GM15510 (cell line): ENCODE results near the gene ARHGDIB.

Source experiments
- POLR2A ChIP-seq: IDR thresholded peaks from 3 replicates; pipeline ENCODE4 v1.6.1; 2011; ENCODE audit warnings: borderline replicate concordance; ENCODE audit not compliant: insufficient read length; ENCODE audit errors: extremely low read depth

The ARHGDIB gene

GRCh38 chr12:14992673-14993072 is 31.3 kb upstream of the ARHGDIB start:
- TF ChIP-seq POLR2A, result no peak

- TF ChIP-seq POLR2A, result no peak
Observed at GRCh38 chr12:14991069-14991468, 29.7 kb upstream of the ARHGDIB start.

GRCh38 chr12:14989790-14990189 is 28.4 kb upstream of the ARHGDIB start:
- no peak for TF ChIP-seq POLR2A

- TF ChIP-seq POLR2A, result no peak
Observed at GRCh38 chr12:14988035-14988434, 26.6 kb upstream of the ARHGDIB start.

GRCh38 chr12:14986449-14986848 is 25.0 kb upstream of the ARHGDIB start:
- TF ChIP-seq POLR2A, result no peak

- no peak for TF ChIP-seq POLR2A
Observed at GRCh38 chr12:14984766-14985285, 23.4 kb upstream of the ARHGDIB start.

- TF ChIP-seq POLR2A, result no peak
Observed at GRCh38 chr12:14984036-14984435, 22.6 kb upstream of the ARHGDIB start.

GRCh38 chr12:14982991-14983390 is 21.6 kb upstream of the ARHGDIB start:
- TF ChIP-seq POLR2A, result no peak

GRCh38 chr12:14982562-14982961 is 21.2 kb upstream of the ARHGDIB start:
- no peak for TF ChIP-seq POLR2A

GRCh38 chr12:14981049-14981448 is 19.6 kb upstream of the ARHGDIB start:
- no peak for TF ChIP-seq POLR2A

GRCh38 chr12:14979468-14979867 is 18.1 kb upstream of the ARHGDIB start:
- TF ChIP-seq POLR2A, result no peak

GRCh38 chr12:14976658-14977057 is 15.3 kb upstream of the ARHGDIB start:
- TF ChIP-seq POLR2A, result no peak

GRCh38 chr12:14975457-14975856 is 14.1 kb upstream of the ARHGDIB start:
- TF ChIP-seq POLR2A, result no peak

- TF ChIP-seq POLR2A, result no peak
Observed at GRCh38 chr12:14974633-14975032, 13.2 kb upstream of the ARHGDIB start.

- no peak for TF ChIP-seq POLR2A
Observed at GRCh38 chr12:14972816-14973215, 11.4 kb upstream of the ARHGDIB start, which contains the start of gene PDE6H. TSS of gene PDE6H (plus strand) at chr12:14973042. CDS start at chr12:14978013, 4,971 bp downstream.

GRCh38 chr12:14970473-14970872 is 9.1 kb upstream of the ARHGDIB start:
- no peak for TF ChIP-seq POLR2A

- TF ChIP-seq POLR2A, result no peak
Observed at GRCh38 chr12:14968478-14968877, 7.1 kb upstream of the ARHGDIB start.
